ENCODE data around the gene PHLPP1.

Gene PHLPP1

GRCh38 chr18:62828852-62829251 is 113.5 kb downstream of the PHLPP1 start:
- no peaks in the 10 kb centered on the region for H3F3A ChIP-seq (ENCODE audit: insufficient read depth)
- no peak overlapping the region for H2AFZ ChIP-seq (ENCODE audit: low read depth, low read length, severe bottlenecking)
- H3K9me3 ChIP-seq (ENCODE audit: insufficient read depth, low read length), result no peaks in the 10 kb centered on the region
- TF ChIP-seq CTCF (IDR thresholded peaks at IDR 0.05; ENCODE audit: insufficient read depth, low read length, poor library complexity, severe bottlenecking), result no peak
- no peaks in the 10 kb centered on the region for H3K9me2 ChIP-seq (replicated peaks; ENCODE audit: insufficient read depth, low read length)
- H3K9ac ChIP-seq (ENCODE audit: low read length), result no peak overlapping the region
- no peaks in the 10 kb centered on the region for H3K27me3 ChIP-seq (ENCODE audit: low read length)
- no peaks in the 10 kb centered on the region for H3K36me3 ChIP-seq (ENCODE audit: low read length)
- H3K27ac ChIP-seq (ENCODE audit: low read depth, low read length), result no peak overlapping the region
- H3K4me3 ChIP-seq (ENCODE audit: insufficient read depth, low read length, poor library complexity, severe bottlenecking), result no peak overlapping the region
- no peaks in the 10 kb centered on the region for H4K20me1 ChIP-seq (ENCODE audit: low read depth, low read length)
- no peak overlapping the region for H3K4me2 ChIP-seq (ENCODE audit: low read depth, low read length, poor library complexity, severe bottlenecking)
- H3K79me2 ChIP-seq (ENCODE audit: insufficient read depth, low read length), result no peaks in the 10 kb centered on the region

- Histone ChIP-seq H3K9me2 (replicated peaks; ENCODE audit: insufficient read depth, low read length) (no peaks in the 10 kb centered on the region), H3K4me3 (ENCODE audit: insufficient read depth, low read length, poor library complexity, severe bottlenecking) (no peak overlapping the region), H3K36me3 (ENCODE audit: low read length) (no peaks in the 10 kb centered on the region), H3K9ac (ENCODE audit: low read length) (no peak overlapping the region), H3K9me3 (ENCODE audit: insufficient read depth, low read length) (no peaks in the 10 kb centered on the region), H3K4me2 (ENCODE audit: low read depth, low read length, poor library complexity, severe bottlenecking) (no peak overlapping the region), H3K27me3 (ENCODE audit: low read length) (no peaks in the 10 kb centered on the region), H2AFZ (ENCODE audit: low read depth, low read length, severe bottlenecking) (no peak overlapping the region), H4K20me1 (ENCODE audit: low read depth, low read length) (no peaks in the 10 kb centered on the region), H3K79me2 (ENCODE audit: insufficient read depth, low read length) (0 out of 2 replicates have a peak, but pooled peaks cover 3% of the 10 kb centered on the region), H3K27ac (ENCODE audit: low read depth, low read length) (no peak overlapping the region), H3F3A (ENCODE audit: insufficient read depth) (no peaks in the 10 kb centered on the region)
- TF ChIP-seq EZH2phosphoT487 (conservative IDR thresholded peaks at IDR 0.05; ENCODE audit: low read length), result no peak
Observed at GRCh38 chr18:62829936-62830335, 114.6 kb downstream of the PHLPP1 start.

GRCh38 chr18:62832282-62832681 is 116.9 kb downstream of the PHLPP1 start:
- TF ChIP-seq CTCF (IDR thresholded peaks at IDR 0.05; ENCODE audit: insufficient read depth, low read length, poor library complexity, severe bottlenecking) (no peak), EZH2phosphoT487 (conservative IDR thresholded peaks at IDR 0.05; ENCODE audit: low read length) (no peak)
- Histone ChIP-seq H3K36me3 (ENCODE audit: low read length) (no peaks in the 10 kb centered on the region), H3K9ac (ENCODE audit: low read length) (no peak overlapping the region), H3K27ac (ENCODE audit: low read depth, low read length) (no peak overlapping the region), H3K4me2 (ENCODE audit: low read depth, low read length, poor library complexity, severe bottlenecking) (no peak overlapping the region), H4K20me1 (ENCODE audit: low read depth, low read length) (no peaks in the 10 kb centered on the region), H3K79me2 (ENCODE audit: insufficient read depth, low read length) (0 out of 2 replicates have a peak, but pooled peaks cover 5% of the 10 kb centered on the region), H3K27me3 (ENCODE audit: low read length) (no peaks in the 10 kb centered on the region), H3K4me3 (ENCODE audit: insufficient read depth, low read length, poor library complexity, severe bottlenecking) (no peak overlapping the region), H2AFZ (ENCODE audit: low read depth, low read length, severe bottlenecking) (no peak overlapping the region), H3F3A (ENCODE audit: insufficient read depth) (no peaks in the 10 kb centered on the region), H3K9me2 (replicated peaks; ENCODE audit: insufficient read depth, low read length) (no peaks in the 10 kb centered on the region), H3K9me3 (ENCODE audit: insufficient read depth, low read length) (no peaks in the 10 kb centered on the region)

GRCh38 chr18:62833494-62833893 is 118.2 kb downstream of the PHLPP1 start:
- Histone ChIP-seq H3K79me2 (ENCODE audit: insufficient read depth, low read length) (0 out of 2 replicates have a peak, but pooled peaks cover 5% of the 10 kb centered on the region), H3K9me3 (ENCODE audit: insufficient read depth, low read length) (no peaks in the 10 kb centered on the region), H3K4me3 (ENCODE audit: insufficient read depth, low read length, poor library complexity, severe bottlenecking) (no peak overlapping the region), H4K20me1 (ENCODE audit: low read depth, low read length) (no peaks in the 10 kb centered on the region), H2AFZ (ENCODE audit: low read depth, low read length, severe bottlenecking) (no peak overlapping the region), H3K27me3 (ENCODE audit: low read length) (no peaks in the 10 kb centered on the region), H3K9ac (ENCODE audit: low read length) (no peak overlapping the region), H3K4me2 (ENCODE audit: low read depth, low read length, poor library complexity, severe bottlenecking) (no peak overlapping the region), H3F3A (ENCODE audit: insufficient read depth) (no peaks in the 10 kb centered on the region), H3K27ac (ENCODE audit: low read depth, low read length) (no peak overlapping the region), H3K9me2 (replicated peaks; ENCODE audit: insufficient read depth, low read length) (no peaks in the 10 kb centered on the region), H3K36me3 (ENCODE audit: low read length) (no peaks in the 10 kb centered on the region)
- no peak for TF ChIP-seq CTCF (IDR thresholded peaks at IDR 0.05; ENCODE audit: insufficient read depth, low read length, poor library complexity, severe bottlenecking)
- TF ChIP-seq EZH2phosphoT487 (conservative IDR thresholded peaks at IDR 0.05; ENCODE audit: low read length), result no peak
